IPS DF 6.9 (cell line): ENCODE measurements around the gene SLC7A14.

Experiments used
- DNase-seq: peaks from one replicate; pipeline ENCODE4 v3.0.0-alpha.2; 2013; ENCODE audit warnings: low read depth, low spot score
- H3K27ac ChIP-seq: one replicate; pipeline ENCODE4 v1.5.1; 2013; ENCODE audit warnings: low read length, control low read depth
- H3K27me3 ChIP-seq: 2 replicates; pipeline ENCODE4 v1.6.1; 2013; ENCODE audit warnings: mild to moderate bottlenecking, low read length; ENCODE audit not compliant: control insufficient read depth, insufficient read depth
- H3K36me3 ChIP-seq: 2 replicates; pipeline ENCODE4 v1.6.1; 2013; ENCODE audit warnings: low read length; ENCODE audit not compliant: control insufficient read depth, insufficient read depth
- H3K4me1 ChIP-seq: 2 replicates; pipeline ENCODE4 v1.6.1; 2013; ENCODE audit warnings: low read length; ENCODE audit not compliant: control insufficient read depth, insufficient read depth
- H3K4me3 ChIP-seq: 2 replicates; pipeline ENCODE4 v1.5.1; 2013; ENCODE audit warnings: mild to moderate bottlenecking, low read length
- H3K9me3 ChIP-seq: 2 replicates; pipeline ENCODE4 v1.6.1; 2013; ENCODE audit warnings: low read length, inconsistent platforms; ENCODE audit not compliant: control insufficient read depth, insufficient read depth
- WGBS: extraction: QIAGEN DNeasy Blood & Tissue Kit; methylation state at CpG from one replicate; pipeline ENCODE4 v1.1.7; 2013; ENCODE audit warnings: mixed read lengths, missing lambda C conversion rate; ENCODE audit not compliant: insufficient read length, insufficient coverage; 5-methylcytosine and 5-hydroxymethylcytosine counted together

SLC7A14 gene

DNA sequence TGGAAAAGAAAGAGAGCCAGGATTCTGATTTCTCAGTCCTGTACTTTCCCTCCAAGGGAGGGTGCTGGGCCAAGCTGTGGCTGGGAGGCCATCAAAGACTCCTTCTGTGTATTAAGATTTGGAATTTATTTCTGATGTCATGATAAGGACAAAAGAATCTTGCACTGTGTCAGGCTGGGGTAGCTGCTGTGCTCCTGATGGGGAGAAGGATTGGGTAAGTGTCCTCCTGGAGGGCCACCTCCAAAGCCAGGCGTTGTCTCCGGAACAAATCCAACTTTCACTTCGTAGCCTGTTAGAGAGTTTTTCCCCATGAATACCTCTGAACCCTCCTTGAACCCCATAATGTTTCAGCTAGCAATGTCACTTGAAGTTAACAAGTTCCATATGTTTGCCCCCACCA, 137.3 kb downstream of the SLC7A14 start:
- no peak for DNase-seq

DNA sequence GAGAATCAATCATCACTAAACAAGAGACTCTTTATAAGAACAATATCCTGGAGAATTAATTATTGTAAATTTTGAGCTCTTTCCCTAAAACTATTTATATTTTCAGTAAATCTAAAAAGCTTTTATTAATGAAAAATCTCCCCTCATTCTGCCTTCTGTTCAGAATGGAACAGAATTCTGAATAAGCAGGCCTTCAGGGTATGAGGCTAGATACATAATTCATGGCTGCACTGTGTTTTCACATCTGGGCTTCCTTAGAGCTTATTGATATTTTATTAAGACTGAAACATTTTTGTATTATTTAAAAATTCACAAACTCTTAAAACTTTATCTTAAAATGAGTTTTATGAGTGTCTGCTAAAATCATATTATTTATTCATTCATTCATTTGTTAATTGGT, 142.4 kb downstream of the SLC7A14 start:
- Histone ChIP-seq H3K9me3 (no peaks in the 10 kb centered on the region), H3K27ac (no peak overlapping the region), H3K4me1 (no peaks in the 10 kb centered on the region), H3K27me3 (no peaks in the 10 kb centered on the region), H3K36me3 (no peaks in the 10 kb centered on the region), H3K4me3 (no peak overlapping the region)
- no peak for DNase-seq

More for the DNA sequence above, 137.3 kb downstream of the SLC7A14 start:
- no peaks in the 10 kb centered on the region for H3K9me3 ChIP-seq
- no peak overlapping the region for H3K27ac ChIP-seq
- no peaks in the 10 kb centered on the region for H3K27me3 ChIP-seq
- WGBS = no CpG with 5 or more reads among the region's 3 CpGs
- H3K4me3 ChIP-seq = no peak overlapping the region
- no peaks in the 10 kb centered on the region for H3K36me3 ChIP-seq
- 0 out of 2 replicates have a peak, but pooled peaks cover 1% of the 10 kb centered on the region for H3K4me1 ChIP-seq

DNA sequence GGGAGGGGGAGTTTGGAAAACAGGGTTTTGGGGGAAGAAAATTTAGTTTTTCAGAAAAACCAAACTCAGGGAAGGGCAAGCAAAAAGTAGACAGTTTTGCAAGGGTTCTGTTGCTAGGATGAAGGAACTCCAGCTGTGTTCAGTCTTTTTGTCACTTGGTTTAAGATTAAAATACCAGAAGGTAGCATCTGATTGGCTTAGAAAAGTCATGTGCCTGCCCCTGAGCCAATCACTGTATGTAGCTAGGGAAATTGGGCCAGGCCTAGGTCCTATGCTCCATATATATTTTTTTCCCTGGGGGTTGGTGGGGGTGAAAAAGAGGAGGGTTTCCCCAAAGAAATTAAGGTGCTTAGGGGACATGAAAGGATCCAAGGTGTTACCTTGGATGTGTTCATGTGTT, 142.9 kb downstream of the SLC7A14 start:
- no peak for DNase-seq
- Histone ChIP-seq H3K27me3 (no peaks in the 10 kb centered on the region), H3K36me3 (no peaks in the 10 kb centered on the region), H3K27ac (no peak overlapping the region), H3K4me1 (no peaks in the 10 kb centered on the region), H3K9me3 (no peaks in the 10 kb centered on the region), H3K4me3 (no peak overlapping the region)

DNA sequence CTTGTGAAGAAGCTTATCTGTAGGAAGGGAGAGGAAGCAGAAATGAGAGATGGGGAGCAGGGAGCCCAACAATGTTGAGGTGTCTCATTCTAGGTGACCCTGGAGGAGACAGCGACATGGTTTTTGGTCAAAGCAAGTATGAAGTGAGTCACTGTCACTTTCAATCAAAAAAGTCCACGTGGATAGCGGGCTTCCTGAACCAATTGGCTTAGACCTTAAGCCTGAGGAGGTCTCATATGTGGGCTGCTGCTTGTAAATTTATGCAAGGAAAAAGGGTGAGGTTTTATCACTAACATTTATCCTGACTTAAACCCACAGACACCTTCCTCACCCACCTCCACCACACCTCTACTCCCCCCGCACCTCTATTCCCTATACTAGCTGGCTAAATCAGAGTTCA, 144.5 kb downstream of the SLC7A14 start:
- Histone ChIP-seq H3K36me3 (no peaks in the 10 kb centered on the region), H3K4me3 (no peak overlapping the region), H3K27me3 (no peaks in the 10 kb centered on the region), H3K9me3 (no peaks in the 10 kb centered on the region), H3K4me1 (no peaks in the 10 kb centered on the region), H3K27ac (no peak overlapping the region)
- no CpG with 5 or more reads among the region's 4 CpGs for WGBS
- no peak for DNase-seq

DNA sequence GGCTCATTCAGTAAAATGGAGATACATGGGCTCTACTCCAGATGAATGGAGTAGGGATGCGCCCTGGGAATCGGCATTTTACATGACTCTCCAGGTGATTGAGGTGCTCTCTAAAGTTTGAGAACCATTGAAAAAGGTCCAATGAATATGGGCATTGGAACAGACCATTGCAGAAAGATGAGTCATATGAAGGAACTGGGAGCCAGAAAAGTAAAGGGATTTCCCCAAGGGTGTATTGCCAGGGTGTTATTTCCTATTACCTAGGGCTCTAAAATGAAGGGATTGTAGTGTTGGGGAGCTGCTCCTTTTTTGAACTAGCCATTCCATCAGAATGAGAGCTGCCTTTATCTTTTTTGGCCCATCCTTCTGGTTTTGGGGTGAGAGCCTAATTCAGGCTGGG, 145.5 kb downstream of the SLC7A14 start:
- no CpG with 5 or more reads among the region's 2 CpGs for WGBS
- no peak for DNase-seq
- H3K9me3 ChIP-seq = no peaks in the 10 kb centered on the region
- H3K4me3 ChIP-seq = no peak overlapping the region
- no peak overlapping the region for H3K27ac ChIP-seq
- no peaks in the 10 kb centered on the region for H3K4me1 ChIP-seq
- H3K36me3 ChIP-seq = no peaks in the 10 kb centered on the region
- H3K27me3 ChIP-seq = no peaks in the 10 kb centered on the region

DNA sequence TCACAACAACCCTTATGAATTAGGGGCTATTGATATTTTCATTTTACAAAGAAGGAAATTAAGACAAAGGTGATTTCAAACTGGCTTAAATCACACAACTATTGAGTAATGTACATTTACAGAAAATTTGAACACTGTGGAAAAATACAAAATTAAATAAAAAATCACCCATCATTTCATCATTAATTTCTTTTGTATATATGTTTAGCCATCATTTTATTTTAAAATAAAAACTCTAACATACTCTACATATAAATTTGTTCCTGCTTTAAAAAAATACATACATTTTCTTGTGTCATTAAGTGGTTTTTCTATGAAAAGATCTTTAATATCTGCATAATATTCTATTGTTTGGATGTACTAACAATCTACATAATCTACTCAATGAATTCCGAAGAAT, 147.0 kb downstream of the SLC7A14 start:
- whole genome bisulfite sequencing = no CpG with 5 or more reads among the region's 1 CpG
- Histone ChIP-seq H3K9me3 (no peaks in the 10 kb centered on the region), H3K27ac (no peak overlapping the region), H3K27me3 (no peaks in the 10 kb centered on the region), H3K36me3 (no peaks in the 10 kb centered on the region), H3K4me3 (no peak overlapping the region), H3K4me1 (no peaks in the 10 kb centered on the region)
- DNase-seq = no peak

DNA sequence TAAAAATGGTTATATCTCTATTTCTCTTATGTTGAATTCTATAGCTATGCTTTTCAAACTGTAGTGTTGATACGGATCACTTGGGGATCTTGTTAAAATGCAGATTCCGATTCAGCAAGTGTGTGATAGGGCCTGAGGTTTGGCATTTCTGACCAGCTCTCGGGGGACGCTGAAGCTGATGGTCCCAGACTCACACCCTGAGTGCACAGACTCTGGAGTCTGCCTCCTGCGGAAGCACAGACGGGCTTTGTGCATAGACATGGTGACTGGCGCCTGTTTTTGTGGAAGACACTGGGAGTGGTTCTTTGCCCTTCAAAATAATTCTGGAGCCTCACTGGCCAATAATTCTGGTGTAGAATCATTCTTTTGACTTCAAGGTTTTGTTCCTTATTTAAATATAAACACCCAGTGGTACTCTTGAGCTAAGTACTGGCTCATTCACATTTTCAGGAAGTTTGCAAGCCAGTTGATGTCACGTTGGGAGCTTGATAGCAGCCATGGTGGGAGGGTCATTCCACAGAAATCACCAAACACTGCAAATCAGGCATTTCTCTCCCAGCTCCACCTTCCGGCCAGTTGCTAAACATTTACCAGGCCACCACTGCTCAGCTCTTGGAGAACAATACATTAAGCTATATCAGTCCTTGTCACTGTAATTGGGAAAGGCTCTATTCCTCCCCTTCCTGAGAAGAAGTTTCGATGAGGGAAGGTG, 148.0 kb downstream of the SLC7A14 start:
- no peak overlapping the region for H3K27ac ChIP-seq
- WGBS = no CpG with 5 or more reads among the region's 10 CpGs

DNA sequence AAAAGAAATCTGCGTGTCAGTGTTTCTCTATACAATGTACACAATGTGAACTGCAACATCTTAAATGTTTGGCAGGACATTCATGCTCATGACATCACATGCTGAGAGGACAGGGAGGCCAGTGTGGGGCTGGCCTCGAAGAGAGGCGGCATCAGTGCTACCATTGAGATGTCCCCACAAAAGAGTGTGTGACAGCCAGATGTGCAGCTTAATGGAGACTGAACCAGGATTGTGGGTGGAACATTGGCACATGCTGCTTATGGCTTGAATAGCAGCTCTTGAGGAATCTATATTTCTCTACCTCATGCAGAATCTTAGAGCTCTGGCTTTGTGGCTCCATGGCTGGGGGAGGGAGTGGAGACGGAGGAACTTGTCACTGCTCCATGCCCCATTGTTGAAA, 148.7 kb downstream of the SLC7A14 start:
- Histone ChIP-seq H3K36me3 (no peaks in the 10 kb centered on the region), H3K4me1 (no peaks in the 10 kb centered on the region), H3K4me3 (no peak overlapping the region), H3K27me3 (no peaks in the 10 kb centered on the region), H3K9me3 (no peaks in the 10 kb centered on the region), H3K27ac (no peak overlapping the region)
- no peak for DNase-seq
- no CpG with 5 or more reads among the region's 4 CpGs for WGBS

More for the DNA sequence above, 148.0 kb downstream of the SLC7A14 start:
- Histone ChIP-seq H3K9me3 (no peaks in the 10 kb centered on the region), H3K27me3 (no peaks in the 10 kb centered on the region), H3K4me3 (no peak overlapping the region), H3K4me1 (no peaks in the 10 kb centered on the region), H3K36me3 (no peaks in the 10 kb centered on the region)
- no peak for DNase-seq

DNA sequence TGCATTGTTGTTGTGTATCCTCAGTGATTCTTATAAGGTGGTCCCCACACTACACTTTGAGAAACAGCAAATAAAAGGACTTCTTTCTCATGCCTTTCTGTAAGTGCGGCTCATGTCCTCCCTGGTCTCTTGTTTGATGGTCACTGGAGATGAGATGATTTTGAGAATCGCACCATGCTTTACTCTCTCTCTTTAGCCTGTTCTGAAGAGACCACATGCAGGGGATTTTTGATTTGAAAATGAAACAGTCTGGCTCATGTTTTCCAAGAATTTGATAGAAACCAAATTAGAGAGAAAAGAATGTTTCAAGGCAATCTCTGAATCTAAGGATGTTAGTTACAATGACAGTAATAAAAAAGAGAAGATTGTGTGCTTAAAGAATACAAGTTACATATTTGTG, 149.2 kb downstream of the SLC7A14 start:
- H3K27ac ChIP-seq = no peak overlapping the region
- WGBS = no CpG with 5 or more reads among the region's 2 CpGs
- DNase-seq = no peak

DNA sequence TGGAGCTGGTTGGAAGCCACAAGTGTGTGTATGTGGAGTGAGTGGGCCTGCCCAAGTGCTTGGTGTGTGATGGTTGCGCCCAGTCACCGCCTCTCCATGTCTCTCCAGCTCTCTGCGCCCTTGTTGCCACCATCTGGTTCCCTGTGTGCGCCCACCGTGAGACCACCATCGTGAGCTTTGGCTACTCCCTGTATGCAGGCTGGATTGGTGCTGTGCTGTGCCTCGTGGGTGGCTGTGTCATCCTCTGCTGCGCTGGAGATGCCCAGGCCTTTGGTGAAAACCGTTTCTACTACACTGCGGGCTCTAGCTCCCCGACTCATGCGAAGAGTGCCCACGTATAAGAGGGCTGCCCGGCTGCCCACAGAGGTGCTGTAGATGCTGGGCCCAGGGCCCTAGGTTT, 153.5 kb downstream of the SLC7A14 start:
- Histone ChIP-seq H3K27me3 (no peaks in the 10 kb centered on the region), H3K9me3 (no peaks in the 10 kb centered on the region), H3K4me3 (no peak overlapping the region), H3K4me1 (no peaks in the 10 kb centered on the region), H3K36me3 (no peaks in the 10 kb centered on the region), H3K27ac (no peak overlapping the region)
- no peak for DNase-seq
- WGBS = no CpG with 5 or more reads among the region's 14 CpGs

More for the DNA sequence above, 149.2 kb downstream of the SLC7A14 start:
- Histone ChIP-seq H3K27me3 (no peaks in the 10 kb centered on the region), H3K9me3 (no peaks in the 10 kb centered on the region), H3K36me3 (no peaks in the 10 kb centered on the region), H3K4me3 (no peak overlapping the region), H3K4me1 (no peaks in the 10 kb centered on the region)

DNA sequence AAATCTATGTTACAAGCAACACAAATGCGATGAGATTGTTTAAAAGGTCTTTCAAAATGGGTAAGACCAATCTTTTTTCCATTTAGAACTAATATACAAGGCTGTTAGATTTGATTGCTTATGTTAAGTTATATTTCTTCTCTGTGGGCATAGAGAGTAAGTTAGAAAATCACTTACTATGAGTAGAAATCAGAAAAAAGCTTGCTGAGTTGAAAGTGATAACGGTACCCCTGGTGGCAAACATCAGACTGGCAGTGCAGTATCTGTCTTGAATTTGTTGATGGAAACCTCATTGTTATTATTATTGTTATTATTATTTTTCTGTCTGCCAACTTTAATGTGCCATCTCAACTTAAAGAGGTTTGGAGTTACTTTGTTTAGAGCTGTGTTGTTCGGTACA, 154.8 kb downstream of the SLC7A14 start:
- DNase-seq = no peak
- Histone ChIP-seq H3K27ac (no peak overlapping the region), H3K4me3 (no peak overlapping the region), H3K27me3 (no peaks in the 10 kb centered on the region), H3K4me1 (no peaks in the 10 kb centered on the region), H3K36me3 (no peaks in the 10 kb centered on the region), H3K9me3 (no peaks in the 10 kb centered on the region)
- WGBS = no CpG with 5 or more reads among the region's 3 CpGs
